Measurements from ENCODE around the gene MYB.
A peak's percentile ranks its signal among the peaks of the same experiment; 100 is the strongest.
"Not testable (repeated sequence)": the region's sequence is repeated elsewhere in the genome, so short reads cannot be mapped to it uniquely, and the experiment has no call there.

The MYB gene

GRCh38 chr6:135224037-135224647, 43.0 kb downstream of the MYB start:
- DNase-seq, result no peak

DNA sequence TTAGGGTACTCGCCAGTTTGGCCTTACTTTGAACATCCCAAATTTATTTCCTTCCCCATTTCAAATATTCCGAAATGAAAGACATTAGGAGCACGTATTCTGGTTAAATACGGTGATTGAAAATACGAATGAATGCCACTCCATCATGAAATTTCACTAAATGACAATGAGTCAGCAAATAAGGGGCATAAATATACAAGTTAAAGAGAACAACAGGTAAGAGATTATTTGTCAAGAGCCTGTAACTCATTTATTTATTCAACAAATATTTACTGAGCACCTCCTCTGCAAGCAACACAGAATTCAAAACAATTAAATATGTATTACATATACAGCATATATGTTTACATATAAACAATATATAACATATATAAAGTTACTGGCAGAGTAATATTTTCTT, 44.8 kb downstream of the MYB start:
- DNase-seq, result no peak

DNA sequence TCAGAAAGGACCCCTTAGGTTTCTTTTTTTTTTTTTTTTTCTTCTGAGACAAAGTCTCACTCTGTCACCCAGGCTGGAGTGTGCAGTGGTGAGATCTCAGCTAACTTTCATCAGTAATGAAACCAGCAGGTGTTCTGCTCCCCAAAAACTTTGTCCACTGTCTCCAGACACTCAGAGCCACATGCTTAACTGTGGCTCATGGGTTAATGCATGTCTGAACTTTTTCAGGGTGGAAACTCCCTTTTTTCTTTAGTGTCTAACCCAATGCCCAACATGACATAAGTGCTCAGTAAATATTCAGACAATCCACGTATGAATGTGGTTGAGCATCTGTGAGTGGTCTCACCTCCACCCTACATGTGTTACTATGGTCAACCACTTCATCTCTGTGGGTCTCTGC, 45.4 kb downstream of the MYB start:
- no peak for DNase-seq

GRCh38 chr6:135227349-135227748, 46.2 kb downstream of the MYB start:
- no peak for DNase-seq

DNA sequence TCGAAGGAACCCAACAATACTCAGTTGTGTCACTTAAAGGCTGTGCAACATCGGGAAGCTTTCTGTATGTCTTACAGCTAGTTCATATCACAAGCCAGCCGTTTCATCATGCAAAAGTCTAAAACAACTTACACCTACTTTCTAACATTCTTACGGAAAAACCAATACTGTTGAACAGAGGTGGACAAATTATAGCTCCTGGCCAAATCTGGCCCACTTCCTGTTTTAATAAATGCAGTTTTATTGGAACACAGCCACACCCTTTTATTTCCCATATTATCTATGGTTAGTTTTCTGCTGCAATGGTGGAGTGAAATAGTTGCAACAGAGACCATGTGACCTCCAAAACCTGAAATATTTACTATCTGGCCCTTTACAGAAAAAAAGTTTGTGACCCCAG, 46.6 kb downstream of the MYB start:
- no peak for DNase-seq

DNA sequence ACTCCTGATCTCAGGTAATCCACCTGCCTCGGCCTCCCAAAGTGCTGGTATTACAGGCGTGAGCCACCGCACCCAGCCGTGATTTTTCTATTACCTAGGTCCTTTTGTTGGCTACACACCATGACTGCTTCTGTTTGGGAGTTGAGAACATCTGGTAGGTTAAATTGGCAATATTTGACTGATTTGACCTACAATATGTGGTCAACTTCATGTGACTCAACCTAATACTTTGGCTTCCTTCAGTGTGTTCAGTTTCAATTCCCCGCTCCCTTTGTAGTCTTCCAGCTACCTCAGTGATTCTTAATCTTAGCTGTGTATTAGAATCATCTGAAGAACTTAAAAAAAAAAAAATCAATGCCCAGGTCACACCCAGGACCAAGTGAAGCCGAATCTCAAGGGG, 47.4 kb downstream of the MYB start:
- DNase-seq, result no peak

DNA sequence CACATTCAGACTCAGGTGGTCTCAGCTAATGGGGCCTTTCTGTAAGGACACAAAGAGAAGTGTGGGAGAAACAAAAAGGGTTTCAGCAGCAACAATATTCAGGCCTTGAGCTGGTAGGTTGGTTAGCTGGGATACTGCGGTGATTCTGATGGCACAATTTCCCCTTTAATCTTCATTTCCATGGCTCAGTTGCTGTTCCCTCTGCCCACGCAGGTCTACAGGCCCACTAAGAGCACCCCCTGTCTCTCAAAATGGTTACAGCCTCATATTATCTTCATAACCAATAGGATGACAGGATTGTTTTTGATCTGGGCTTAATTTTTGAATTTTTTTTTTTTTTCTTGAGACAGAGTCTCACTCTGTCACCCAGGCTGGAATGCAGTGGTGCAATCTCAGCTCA, 48.9 kb downstream of the MYB start:
- no peak for DNase-seq

GRCh38 chr6:135230711-135231468, 49.8 kb downstream of the MYB start:
- no peak for DNase-seq

DNA sequence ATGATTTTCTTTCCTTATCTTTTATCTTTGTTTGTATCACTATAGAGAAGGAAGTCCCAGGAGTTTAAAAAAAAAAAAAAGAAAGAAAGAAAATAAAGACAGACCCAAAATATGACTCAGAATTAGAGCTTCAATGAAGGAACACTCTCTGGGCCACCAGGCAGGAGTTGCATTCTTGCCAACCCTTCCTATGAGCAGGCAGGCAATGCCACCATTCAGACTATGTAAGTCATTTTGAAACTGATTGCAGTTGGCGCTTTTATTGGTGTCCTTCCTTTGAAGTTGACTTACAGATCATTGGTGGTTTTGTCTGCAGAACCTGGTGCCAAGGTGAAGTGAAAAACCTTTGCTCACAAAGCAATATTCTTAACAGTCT, 50.3 kb downstream of the MYB start:
- peak; percentile 22 for DNase-seq

DNA sequence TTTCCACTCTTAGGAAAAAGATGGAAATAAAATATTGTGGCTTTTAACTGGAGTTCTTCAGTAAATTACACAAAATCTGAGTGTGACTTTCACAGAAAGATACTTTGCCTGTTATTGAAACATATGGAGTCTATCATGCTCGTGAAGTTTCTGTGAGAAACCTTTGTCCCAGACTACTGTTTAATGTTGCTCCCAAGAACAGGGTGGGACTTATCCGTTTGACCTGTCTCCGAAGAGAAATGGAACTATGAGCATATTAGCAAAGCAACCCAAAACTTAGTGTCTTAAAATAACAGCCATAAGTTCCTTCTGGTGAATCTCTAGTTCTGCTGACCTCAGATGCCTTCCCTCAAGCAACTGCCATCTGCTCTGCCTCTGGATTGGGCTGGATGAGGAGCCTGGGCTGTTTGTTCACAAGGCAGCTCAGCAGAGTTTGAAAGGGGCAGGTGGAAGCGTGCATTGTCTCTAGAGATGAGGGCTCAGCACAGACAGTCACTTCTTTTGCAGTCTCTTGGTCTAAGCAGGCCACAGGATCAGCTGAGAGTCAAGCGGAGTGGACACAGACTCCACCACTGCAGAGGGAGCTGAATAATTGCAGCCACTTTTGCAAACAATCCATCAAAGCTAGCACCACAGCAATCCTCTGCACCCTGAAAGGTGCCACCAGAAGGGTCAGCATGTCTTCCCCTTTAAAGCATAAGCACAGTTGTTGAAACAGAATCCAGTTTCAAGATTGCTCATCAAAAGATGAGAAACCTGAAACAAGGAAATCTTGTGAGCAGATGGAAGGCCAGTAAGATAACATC, 52.8 kb downstream of the MYB start:
- no peak for DNase-seq

DNA sequence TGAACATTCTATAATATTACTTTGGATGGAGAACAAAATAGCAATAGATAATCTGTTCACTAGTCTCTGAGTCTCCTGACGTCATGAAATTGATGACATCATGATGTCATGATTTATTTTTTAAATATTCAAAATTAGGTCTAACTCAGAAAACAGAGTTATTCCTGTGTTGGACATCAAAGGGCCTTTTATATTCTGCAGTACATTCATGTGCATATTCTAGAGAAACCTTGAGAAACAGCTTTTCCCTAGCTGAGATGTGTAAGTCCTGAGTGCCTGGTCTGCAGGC, 53.3 kb downstream of the MYB start:
- no peak for DNase-seq

DNA sequence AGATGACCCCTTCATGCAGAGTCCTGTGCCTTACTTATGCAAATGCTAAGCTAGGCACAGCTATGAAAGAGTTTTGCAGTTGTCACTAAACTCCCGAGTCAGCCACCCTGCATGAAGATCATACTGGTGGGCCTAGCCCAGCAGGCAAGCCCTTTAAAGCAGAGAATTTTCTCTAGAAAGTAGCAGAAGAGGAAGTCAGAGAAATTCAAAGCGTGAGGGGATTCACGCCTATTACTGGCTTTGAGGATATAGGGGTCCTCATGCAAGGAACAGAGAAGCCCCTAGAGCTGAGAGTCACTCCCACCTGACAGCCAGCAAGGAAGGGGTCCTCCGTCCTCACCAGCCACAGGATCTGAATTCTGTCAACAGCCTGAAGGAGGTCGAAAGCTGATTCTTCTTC, 54.6 kb downstream of the MYB start:
- DNase-seq, result no peak

- DNase-seq, result no peak
These were observed 55.2 kb downstream of the MYB start for GRCh38 chr6:135236319-135236718.

- DNase-seq, result no peak
These were observed 55.6 kb downstream of the MYB start for GRCh38 chr6:135236732-135237131.

- no peak for DNase-seq
These were observed 59.6 kb downstream of the MYB start for GRCh38 chr6:135240711-135241110.

GRCh38 chr6:135243871-135244796, 63.0 kb downstream of the MYB start:
- no peak for DNase-seq

- DNase-seq, result no peak
These were observed 63.7 kb downstream of the MYB start for GRCh38 chr6:135244805-135245204.

DNA sequence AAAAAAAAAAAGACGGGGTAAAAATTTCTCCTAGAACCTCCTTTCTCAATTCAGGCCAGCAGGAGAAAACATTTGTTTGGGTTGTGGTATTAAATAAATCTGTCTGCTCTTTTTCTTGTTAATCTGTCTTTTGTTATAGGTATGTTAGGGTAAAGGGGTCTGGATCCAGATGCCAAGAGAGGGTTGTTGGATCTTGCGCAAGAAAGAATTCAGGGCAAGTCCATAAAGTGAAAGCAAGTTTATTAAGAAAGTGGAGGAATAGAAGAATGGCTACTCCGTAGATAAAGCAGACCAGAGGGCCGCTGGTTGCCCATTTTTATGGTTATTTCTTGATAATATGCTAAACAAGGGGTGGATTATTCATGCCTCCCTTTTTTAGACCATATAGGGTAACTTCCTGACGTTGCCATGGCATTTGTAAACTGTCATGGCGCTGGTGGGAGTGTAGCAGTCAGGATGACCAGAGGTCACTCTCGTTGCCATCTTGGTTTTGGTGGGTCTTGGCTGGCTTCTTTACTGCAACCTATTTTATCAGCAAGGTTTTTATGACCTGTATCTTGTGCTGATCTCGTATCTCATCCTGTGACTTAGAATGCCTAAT, 65.4 kb downstream of the MYB start:
- not testable (repeated sequence) for DNase-seq

DNA sequence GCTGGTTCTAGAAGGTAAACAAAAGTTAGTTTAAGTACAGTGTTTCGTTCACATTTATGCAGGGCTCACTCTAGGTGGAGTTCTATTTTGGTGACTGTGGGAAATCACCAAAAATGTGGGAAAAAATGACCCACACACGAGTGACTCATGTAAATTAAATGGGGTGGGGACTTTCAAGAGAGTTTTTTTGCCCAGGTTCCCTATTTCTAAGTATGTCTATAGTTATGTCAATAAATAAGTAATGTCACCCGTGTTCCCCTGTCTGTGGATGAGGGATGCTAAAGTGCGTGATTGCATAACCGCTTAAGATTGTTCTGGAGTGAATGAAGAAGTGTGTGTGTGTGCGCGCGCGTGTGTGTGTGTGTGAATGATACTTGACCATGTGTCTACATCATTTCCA, 69.1 kb downstream of the MYB start:
- peak; percentile 13 for DNase-seq

GRCh38 chr6:135250751-135251497, 69.8 kb downstream of the MYB start:
- peak; percentile 20 for DNase-seq

DNA sequence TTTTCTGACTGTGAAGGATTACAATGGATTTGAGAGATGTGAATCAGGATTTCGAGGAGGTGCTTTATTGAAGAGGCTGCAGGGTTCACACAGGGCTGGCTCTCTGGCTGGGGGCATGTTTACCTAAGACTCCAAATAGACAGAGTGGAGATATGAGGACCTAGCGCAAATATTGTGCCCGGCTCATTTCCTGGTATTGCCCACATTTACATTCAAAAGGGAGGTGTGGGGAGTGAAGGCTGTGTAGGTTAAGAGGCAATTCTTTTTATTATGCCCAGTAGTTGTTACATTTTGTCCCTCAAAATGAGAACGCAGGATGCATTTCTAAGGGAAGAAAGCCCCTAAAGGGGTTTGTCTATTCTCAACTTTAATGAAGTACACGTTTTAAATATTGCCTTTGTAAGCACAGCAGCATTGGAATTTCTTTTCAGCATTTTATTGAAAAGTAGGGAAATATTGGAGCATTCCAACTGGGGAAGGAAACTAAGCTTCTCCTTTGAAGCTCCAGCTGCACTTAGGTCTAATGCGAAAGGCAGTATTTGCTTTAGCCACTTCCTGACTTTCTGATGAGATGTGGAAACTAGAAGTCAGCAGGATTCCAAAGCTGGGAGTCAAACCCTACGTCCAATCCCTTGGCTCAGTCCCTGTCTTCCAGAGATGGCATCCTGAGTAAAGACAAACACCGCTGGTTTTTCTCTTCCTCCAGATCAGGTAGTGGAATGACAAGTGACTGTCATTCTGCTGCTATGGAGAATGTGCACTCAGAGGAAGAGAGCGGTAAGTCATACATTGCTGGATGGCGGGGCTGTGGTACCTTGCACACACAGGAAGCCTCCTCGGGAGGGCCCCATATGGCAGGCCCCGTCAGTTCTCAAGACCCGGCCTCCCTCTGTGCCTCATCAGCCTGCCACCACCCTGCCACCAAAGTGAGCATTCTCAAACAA, 70.7 kb downstream of the MYB start:
- peak; percentile 65 for DNase-seq

Measured in fibroblast of skin of right biceps (primary cell).